Nephron (organoid): ENCODE data around the gene NRP2.

Experiments used
- H3K27ac Mint-ChIP-seq, 3 experiments: 2 replicates each; pipeline ENCODE4 v1.8.0; 2020; ENCODE audit warnings: mixed read lengths in 3 of 3, mild to moderate bottlenecking in 2 of 3, moderate library complexity in 1 of 3
- H3K27me3 Mint-ChIP-seq: 2 replicates; pipeline ENCODE4 v1.8.0; 2021; ENCODE audit warnings: low read depth, mild to moderate bottlenecking, moderate library complexity, mixed read lengths
- H3K36me3 Mint-ChIP-seq: 2 replicates; pipeline ENCODE4 v1.8.0; 2020; ENCODE audit warnings: low read depth, mixed read lengths
- H3K4me1 Mint-ChIP-seq: 2 replicates; pipeline ENCODE4 v1.8.0; 2020; ENCODE audit warnings: mixed read lengths
- H3K4me3 Mint-ChIP-seq, 3 experiments: 2 replicates each; pipeline ENCODE4 v1.8.0; 2020; ENCODE audit warnings: mild to moderate bottlenecking in 3 of 3, mixed read lengths in 3 of 3, moderate library complexity in 2 of 3
- H3K9me3 Mint-ChIP-seq: 2 replicates; pipeline ENCODE4 v1.8.0; 2020; ENCODE audit warnings: mixed read lengths
- TF ChIP-seq, protein P1 (sequence below), 3 experiments: fragments of 200-600 bp; sonication (generic); IDR thresholded peaks; one replicate each; pipeline ENCODE4 v1.5.0; 2021; ENCODE audit warnings: antibody characterized with exemption in 3 of 3; ENCODE audit not compliant: unreplicated experiment in 3 of 3

NRP2 gene

DNA sequence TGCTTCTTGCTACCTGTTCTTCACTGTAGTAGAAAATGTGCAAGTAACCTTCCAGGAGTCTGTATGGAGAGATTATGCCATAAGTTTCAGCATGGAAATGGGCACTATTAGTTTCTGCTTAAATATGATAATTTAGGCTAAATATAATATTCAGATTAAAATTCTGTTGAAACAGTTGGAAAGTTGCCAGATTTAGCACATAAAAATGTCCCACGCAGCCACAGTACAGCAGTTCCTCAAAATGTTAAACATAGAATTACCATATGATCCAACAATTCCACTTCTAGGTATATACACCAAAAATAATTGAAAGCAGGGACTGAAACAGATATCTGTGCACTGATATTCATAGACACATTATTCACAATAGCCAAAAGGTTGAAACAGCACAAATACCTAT is 121.2 kb downstream of the NRP2 start:
- peaks cover 14% of the 10 kb centered on the region for H3K9me3 Mint-ChIP-seq
- peaks cover 18% of the 10 kb centered on the region for H3K36me3 Mint-ChIP-seq
- H3K4me3 Mint-ChIP-seq: no peak overlapping the region
- peak overlapping the region in 2 of 3 experiments; percentile 41 to 94 for H3K27ac Mint-ChIP-seq
- H3K27me3 Mint-ChIP-seq: peaks cover 9% of the 10 kb centered on the region
- peaks cover 31% of the 10 kb centered on the region for H3K4me1 Mint-ChIP-seq
- TF ChIP-seq, protein P1, sequence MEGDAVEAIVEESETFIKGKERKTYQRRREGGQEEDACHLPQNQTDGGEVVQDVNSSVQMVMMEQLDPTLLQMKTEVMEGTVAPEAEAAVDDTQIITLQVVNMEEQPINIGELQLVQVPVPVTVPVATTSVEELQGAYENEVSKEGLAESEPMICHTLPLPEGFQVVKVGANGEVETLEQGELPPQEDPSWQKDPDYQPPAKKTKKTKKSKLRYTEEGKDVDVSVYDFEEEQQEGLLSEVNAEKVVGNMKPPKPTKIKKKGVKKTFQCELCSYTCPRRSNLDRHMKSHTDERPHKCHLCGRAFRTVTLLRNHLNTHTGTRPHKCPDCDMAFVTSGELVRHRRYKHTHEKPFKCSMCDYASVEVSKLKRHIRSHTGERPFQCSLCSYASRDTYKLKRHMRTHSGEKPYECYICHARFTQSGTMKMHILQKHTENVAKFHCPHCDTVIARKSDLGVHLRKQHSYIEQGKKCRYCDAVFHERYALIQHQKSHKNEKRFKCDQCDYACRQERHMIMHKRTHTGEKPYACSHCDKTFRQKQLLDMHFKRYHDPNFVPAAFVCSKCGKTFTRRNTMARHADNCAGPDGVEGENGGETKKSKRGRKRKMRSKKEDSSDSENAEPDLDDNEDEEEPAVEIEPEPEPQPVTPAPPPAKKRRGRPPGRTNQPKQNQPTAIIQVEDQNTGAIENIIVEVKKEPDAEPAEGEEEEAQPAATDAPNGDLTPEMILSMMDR (IDR thresholded peaks at IDR 0.05; ENCODE audit: unreplicated experiment in 3 of 3): no peak

DNA sequence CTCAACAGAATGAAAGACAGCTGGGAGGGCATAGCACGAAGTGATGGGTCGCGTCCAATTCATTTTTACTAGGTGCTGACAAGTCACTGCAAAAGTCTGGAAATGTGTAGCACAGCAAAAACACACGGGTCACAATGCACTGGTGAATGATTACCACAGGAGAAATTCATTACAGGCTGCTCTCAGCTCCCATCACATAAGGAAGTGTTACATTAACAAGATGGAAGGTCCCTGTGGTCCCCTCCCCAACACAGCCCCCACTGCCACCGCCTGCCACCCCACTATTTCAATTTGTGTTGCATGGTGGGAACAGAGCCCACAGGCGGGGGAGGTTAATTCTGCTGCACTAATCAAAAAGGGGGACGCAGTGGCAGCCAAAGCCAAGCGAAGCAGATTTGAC is 122.8 kb downstream of the NRP2 start:
- Mint-ChIP-seq H3K27me3 (peaks cover 9% of the 10 kb centered on the region), H3K27ac (peak overlapping the region; percentile 21 to 77 (median 58)), H3K9me3 (peaks cover 3% of the 10 kb centered on the region), H3K4me1 (peaks cover 42% of the 10 kb centered on the region), H3K36me3 (peaks cover 5% of the 10 kb centered on the region), H3K4me3 (no peak overlapping the region)
- TF ChIP-seq, protein P1 (IDR thresholded peaks at IDR 0.05; ENCODE audit: unreplicated experiment in 3 of 3): no peak

DNA sequence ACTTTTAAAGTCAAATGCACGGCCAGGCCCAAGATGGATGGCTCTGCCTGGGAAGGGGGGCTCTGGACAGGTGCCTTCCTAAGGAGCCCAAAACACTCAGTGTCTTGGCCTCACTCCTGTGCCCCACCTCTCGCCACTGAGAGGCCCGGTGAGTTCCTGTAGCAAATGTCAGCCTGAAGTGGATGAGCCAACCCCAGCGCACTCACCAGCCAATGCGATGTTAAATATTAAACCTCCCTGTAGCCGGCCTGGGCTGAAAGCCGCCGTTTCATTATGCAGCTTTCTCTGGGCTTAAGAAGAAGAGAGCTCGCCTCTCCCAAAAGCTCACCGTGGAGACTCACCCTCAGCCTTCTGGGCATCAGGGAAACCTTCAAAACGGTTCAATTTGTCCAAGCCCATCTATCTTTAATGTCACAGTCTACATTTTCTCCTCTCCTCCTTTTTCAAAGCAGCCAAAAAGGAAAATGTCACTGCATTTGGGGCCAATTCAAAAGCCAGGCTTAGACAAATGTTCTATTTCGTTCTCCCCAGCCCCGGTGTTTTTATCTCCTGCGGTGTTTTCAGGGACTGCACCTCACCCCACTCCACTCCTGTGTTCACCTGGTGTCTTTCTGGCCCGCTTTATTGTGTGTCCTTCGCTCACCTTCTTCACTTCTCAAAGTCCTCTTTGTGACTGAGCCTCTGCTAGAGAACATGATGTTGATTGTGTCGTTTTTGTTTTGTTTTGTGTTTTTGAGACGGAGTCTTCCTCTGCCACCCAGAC is 124.0 kb downstream of the NRP2 start:
- Mint-ChIP-seq H3K9me3 (no peaks in the 10 kb centered on the region), H3K4me3 (no peak overlapping the region), H3K4me1 (peaks cover 33% of the 10 kb centered on the region), H3K27me3 (peaks cover 9% of the 10 kb centered on the region), H3K27ac (peak overlapping the region; percentile 5 to 77 (median 58)), H3K36me3 (no peaks in the 10 kb centered on the region)
- TF ChIP-seq, protein P1 (IDR thresholded peaks at IDR 0.05; ENCODE audit: unreplicated experiment in 3 of 3): no peak

DNA sequence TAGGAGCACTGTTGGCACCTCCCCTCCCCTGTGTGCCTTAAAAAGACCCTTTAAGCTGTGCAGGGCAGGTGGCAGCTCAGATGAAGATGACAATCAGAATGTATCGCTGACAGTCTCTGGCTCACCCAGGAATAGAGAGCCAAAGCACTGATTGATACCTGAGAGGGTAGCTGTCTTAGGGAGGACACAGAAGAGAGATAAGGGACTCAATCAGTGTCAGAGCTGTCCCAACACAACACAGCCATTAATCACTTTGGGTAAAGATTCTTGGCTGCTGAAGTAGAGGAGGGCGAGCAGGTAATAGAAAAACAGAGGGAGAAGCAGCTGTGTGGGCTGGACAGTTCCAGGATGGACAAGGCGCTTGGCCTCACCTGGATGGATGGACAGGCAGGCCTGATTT is 124.9 kb downstream of the NRP2 start:
- H3K4me1 Mint-ChIP-seq: peaks cover 30% of the 10 kb centered on the region
- no peaks in the 10 kb centered on the region for H3K36me3 Mint-ChIP-seq
- no peaks in the 10 kb centered on the region for H3K9me3 Mint-ChIP-seq
- no peak overlapping the region for H3K4me3 Mint-ChIP-seq
- peak overlapping the region in 1 of 3 experiments; percentile 70 for H3K27ac Mint-ChIP-seq
- TF ChIP-seq, protein P1 (IDR thresholded peaks at IDR 0.05; ENCODE audit: unreplicated experiment in 3 of 3): no peak
- H3K27me3 Mint-ChIP-seq: peaks cover 9% of the 10 kb centered on the region

DNA sequence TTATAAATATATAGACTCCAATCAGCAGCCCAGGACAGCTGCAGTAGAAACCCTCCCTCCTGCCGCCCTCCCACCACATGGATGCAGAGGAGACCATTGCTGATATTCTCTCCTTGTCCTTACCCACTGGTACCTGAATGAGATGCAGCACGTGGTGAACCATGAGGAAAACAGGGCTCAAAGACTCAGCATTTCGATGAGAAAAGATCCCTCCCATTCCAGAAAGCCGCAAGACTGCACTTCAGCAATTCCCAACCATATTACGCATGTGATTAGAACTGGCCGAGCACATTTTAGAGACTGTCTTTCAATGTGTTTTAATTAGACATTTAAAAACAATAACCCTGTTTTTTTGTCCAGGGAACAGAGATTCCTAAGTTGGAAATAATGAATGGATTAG is 125.5 kb downstream of the NRP2 start:
- TF ChIP-seq, protein P1 (IDR thresholded peaks at IDR 0.05; ENCODE audit: unreplicated experiment in 3 of 3): no peak
- Mint-ChIP-seq H3K9me3 (no peaks in the 10 kb centered on the region), H3K36me3 (no peaks in the 10 kb centered on the region), H3K27me3 (peaks cover 9% of the 10 kb centered on the region), H3K4me3 (no peak overlapping the region), H3K27ac (peak overlapping the region in 2 of 3 experiments; percentile 30 to 70), H3K4me1 (peaks cover 27% of the 10 kb centered on the region)
